Activated effector memory CD4-positive, alpha-beta T cell treated with Interleukin-2 at 50 U/mL for 16 hours (primary cell): ENCODE results near the gene DCDC1.

Experiments
- DNase-seq: peaks from one replicate; pipeline ENCODE4 v3.0.0-alpha.2; 2020

DCDC1 gene

GRCh38 chr11:31231601-31232000 lies 137.9 kb downstream of the DCDC1 start:
- DNase-seq: no peak

- no peak for DNase-seq
Measured at GRCh38 chr11:31218847-31219246, 150.7 kb downstream of the DCDC1 start.

GRCh38 chr11:31214372-31214771 lies 155.2 kb downstream of the DCDC1 start:
- no peak for DNase-seq

DNA sequence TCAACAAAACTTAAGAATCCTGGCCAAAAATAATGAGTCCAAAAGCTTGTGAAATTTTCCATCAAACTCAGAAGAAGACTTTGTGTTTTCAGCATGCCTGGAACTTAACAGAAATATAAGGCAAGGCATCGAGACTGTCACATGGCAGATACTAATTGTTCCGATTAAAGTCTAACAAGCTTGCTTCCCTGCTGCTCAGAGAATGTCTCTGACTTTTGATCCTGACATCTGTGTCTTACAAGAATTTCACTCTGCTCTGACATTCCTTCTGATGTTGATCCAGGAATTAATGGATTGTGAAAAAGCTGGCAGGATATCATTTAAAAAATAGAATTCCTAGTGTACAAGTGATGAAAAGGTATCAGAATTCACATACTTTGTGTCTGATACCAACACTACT lies 170.2 kb downstream of the DCDC1 start:
- DNase-seq: no peak

GRCh38 chr11:31173926-31174680 lies 195.4 kb downstream of the DCDC1 start:
- DNase-seq: no peak

DNA sequence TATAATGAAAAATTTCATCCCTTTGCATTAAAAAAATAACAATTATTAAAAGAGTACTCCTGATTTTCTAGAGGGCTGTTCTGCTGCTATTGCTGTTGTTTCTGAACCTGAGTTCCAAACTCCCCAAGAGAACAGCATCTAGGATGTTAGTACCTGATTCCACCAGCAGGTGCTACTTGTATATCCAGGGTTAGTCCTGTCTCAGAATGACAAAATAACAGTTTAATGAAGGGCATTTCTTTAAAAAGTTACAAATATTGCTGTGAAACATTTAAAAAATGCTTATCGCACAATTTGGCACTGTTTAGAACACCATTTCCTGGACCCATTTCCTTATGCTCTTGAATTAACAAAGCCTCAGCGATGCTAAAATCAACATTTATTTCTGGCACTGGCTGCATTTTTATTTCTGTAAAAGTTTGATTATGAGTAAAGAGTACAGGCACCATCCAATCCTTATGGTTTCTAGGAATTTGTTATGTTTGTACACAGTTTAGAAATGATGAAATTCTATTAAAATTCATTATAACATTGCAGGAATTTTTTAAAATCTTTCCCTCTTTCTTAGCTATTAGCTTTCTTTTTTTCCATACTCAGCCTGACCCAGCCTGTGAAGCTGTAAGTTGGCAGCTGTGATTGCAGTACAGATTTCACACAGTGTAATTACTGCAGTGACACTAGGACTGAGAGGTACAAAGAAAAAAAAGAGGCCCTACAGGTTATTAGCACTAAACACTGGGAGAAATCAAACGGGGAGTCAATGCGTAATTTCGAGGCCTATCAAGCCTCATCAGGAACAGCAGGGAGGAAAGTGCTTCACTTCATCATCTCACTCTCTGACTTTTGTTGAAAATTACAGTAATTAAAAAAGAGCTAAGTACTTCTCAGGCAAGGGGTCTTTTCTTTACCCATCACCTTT lies 208.8 kb downstream of the DCDC1 start:
- DNase-seq: no peak

DNA sequence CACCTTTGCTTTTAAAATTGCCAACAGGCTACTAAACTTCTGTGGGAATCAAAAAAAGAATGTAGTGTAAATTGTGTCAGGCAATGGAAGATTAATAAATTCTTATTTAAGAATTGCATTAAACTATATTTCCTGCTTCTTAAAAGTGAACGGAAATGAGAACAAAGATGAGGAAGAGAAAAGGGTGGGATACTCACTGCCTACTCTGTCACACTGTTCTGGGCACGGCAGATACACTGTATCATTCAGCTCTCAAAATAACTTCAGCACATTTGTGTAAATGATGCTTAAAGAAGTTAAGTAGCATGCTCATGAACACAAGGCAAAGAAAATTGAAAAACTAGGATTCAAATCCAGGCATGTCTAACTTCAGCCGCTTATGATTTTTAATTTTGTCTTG lies 218.7 kb downstream of the DCDC1 start:
- no peak for DNase-seq

- no peak for DNase-seq
Measured at GRCh38 chr11:31150011-31150410, 219.5 kb downstream of the DCDC1 start.

GRCh38 chr11:31141789-31142188 lies 227.8 kb downstream of the DCDC1 start:
- DNase-seq: no peak

DNA sequence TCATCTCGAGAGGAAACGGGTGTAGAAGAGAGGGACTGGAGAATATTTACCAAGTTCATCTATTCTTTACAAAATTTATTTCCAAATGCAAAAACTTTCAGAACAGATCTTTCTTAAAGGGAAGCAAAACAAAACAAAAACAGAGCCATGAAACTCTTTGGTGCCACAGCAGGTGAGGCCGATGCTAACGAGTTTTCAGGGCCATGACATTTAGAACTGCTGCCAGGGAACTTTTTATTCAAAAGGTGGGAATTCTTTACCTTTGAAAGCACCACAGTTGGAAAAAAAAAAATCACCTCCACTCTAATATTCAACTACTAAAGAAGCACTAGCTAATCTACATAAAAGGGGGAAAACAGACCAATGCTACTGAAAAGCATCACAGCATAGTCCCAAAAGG lies 230.1 kb downstream of the DCDC1 start:
- no peak for DNase-seq

GRCh38 chr11:31132531-31133421 lies 236.8 kb downstream of the DCDC1 start:
- DNase-seq: no peak

- no peak for DNase-seq
Measured at GRCh38 chr11:31131760-31132159, 237.8 kb downstream of the DCDC1 start.

DNA sequence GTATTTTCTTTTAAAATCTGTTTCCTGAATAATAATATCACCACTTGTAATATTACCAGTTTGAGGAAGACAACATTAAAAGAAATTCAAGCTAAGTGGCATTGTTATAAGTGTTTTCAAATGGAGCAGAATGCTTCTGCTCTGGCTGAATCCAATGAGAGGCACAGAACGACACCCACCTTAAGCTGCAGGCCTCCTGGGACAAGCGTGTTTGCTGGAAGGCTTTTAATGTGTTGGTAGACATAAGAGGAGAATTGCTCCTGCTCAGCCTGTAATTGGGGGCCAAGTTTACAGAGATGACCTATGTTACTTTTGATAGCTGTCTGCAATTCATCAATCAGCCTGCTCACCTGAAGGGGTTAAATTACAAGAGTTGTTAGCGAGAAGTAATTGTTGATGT lies 242.2 kb downstream of the DCDC1 start:
- DNase-seq: no peak

GRCh38 chr11:31120428-31120827 lies 249.1 kb downstream of the DCDC1 start:
- no peak for DNase-seq

- DNase-seq: no peak
Measured at GRCh38 chr11:31118566-31118965, 251.0 kb downstream of the DCDC1 start.

DNA sequence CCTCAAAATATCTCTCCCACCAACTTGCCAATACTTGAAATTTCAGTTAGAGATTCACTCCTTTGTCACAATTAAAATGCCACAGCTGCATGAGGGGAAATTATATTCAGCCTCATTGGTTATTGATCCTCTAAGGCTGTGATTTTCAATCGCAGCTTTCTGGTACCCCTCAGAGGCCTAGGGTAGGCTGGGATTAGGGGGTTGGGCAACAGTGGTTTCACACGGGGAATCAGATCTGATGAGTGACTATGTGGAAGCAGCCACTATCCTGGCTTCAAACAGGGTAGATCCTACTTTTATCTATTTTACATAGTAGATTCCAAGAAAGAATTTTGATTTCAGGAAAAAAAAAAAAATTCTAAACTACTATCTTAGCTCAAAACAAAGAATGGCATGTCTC lies 252.5 kb downstream of the DCDC1 start:
- no peak for DNase-seq

GRCh38 chr11:31114442-31114841 lies 255.1 kb downstream of the DCDC1 start:
- DNase-seq: no peak

GRCh38 chr11:31110830-31111229 lies 258.7 kb downstream of the DCDC1 start:
- no peak for DNase-seq

- no peak for DNase-seq
Measured at GRCh38 chr11:31109446-31109845, 260.1 kb downstream of the DCDC1 start.

DNA sequence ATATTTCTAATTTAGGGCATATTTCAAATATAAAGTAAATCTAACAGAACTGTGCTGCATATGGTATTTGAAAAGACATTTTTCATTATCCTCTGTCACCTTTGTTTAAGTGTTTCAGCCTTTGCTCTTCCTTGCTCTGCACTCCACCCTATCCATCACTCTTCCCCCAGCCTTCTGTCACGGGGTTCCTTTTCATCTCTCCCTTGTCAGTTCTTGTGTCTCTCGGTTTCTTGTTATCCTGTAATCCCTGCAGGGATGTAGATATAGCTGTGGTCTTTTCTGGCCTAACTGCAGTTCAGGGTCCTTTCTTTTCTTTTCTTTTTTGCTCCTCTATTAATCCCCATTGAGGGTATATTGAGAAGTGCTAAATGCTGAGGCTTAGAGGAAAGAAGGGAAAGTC lies 261.9 kb downstream of the DCDC1 start:
- DNase-seq: no peak

- peak; percentile 4 for DNase-seq
Measured at GRCh38 chr11:31106968-31107576, 262.5 kb downstream of the DCDC1 start.

DNA sequence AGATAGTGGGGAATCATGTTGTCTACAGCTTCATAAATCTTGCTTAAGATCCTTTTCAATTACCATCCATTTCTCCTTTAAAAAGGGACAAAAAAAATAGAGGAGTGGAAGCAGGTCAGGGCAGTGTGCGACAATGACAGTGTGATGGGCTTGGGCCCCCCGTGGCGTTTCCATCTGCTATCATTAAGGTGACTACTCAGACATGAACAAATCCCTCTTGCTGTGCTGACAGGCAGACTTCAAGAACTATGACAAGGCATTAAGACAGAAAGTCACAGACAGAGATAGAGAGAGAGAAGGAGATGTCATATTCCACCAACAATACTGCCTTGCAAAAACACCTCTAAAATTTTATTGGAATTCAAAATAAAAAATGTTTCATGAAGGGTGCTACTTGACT lies 263.2 kb downstream of the DCDC1 start:
- DNase-seq: no peak

GRCh38 chr11:31102875-31103274 lies 266.7 kb downstream of the DCDC1 start:
- DNase-seq: no peak
